T1000 (cell line): ENCODE results near the gene TTC22.

Source experiments
- DNase-seq: peaks from one replicate; lab custom pipeline; 2025; ENCODE audit warnings: mixed read lengths; lab: John Stamatoyannopoulos, UW

Gene TTC22

DNA sequence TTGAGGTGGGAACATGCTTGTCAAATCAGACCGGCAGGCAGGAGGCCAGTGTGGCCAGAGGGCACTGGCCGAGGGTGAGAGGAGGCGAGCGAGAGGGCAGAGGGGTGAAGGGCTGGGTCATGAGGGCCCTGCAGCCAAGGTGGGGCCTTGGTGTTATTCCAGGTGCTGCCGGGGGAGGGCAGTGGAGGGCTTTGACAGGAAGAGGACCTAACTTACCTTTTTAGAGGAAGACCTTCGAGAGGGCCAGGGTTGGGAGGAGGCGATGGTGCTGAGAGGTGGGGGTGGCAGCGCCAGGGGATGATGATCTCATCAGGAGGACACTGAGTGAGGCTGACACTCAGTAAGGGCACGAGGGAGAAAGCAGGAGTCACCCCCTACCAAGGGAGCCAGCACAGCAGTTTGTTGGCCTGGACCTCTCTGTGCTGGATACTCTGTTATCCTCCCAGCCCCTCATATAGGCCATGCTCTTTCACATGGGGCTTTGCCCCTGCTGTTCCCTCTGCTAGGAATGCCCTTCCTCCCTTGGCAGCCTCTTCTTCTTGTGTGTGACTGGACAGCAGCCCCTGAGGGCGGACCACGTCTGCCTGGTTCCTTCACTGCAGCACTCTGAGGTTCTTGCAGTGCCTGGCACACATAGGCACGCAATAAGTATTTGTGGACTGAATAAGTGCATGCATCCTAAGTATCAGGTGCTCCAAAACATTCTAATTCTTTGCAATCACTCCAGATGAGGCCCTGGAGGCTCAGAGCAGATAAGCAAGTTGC, 7.5 kb upstream of the TTC22 start:
- DNase-seq = no peak

DNA sequence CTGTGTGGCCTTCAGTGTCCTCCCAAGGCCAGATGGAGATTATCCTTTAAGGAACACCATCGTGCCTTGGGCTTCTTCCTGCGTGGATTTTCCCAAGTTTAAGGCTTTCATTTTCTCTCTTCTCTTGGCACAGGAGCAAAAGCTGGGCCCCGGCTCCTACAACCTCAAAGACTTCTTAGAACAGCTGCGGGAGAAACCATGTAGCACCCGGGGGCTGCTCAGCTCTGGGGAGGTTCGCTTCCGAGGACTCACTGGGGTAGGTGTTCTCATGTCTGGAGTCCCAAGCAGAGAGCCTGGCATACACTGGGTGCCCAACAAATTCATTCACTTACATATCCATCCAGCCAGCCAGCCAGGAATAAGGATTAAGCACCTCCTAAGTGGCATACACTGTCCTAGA, 6.6 kb upstream of the TTC22 start:
- no peak for DNase-seq

DNA sequence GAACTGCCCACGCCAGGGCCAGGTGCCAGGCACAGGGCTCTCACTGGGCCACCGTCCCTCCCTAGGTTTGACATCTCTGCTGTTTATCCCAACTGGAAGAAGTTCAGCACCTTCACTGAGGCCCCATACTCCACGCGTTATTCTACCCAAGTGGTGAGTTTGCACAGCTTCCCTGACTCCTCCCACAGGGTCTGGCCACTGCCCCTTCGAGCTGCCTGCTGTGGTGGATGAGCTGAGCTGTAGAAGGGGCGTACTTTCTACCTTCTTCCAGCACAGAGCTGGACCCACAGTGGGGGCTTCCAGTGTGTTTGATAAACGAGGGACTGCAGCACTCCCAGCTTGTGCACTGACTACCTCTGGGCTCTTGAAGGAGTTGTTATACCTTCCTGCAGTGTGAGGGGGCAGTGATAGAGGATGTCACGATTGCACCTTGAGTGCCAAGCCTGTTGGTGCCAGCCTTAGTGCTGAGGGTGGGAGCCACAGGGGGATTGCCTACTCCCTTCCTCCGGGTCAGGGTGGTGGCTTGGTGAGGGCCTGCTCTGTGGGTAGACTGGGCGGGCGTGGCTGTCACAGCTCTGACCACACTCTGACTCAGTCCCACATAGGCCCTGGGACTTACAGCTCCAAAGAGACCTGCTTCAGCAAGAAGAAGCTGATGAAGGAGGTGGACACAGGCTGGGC, 5.9 kb upstream of the TTC22 start:
- no peak for DNase-seq

DNA sequence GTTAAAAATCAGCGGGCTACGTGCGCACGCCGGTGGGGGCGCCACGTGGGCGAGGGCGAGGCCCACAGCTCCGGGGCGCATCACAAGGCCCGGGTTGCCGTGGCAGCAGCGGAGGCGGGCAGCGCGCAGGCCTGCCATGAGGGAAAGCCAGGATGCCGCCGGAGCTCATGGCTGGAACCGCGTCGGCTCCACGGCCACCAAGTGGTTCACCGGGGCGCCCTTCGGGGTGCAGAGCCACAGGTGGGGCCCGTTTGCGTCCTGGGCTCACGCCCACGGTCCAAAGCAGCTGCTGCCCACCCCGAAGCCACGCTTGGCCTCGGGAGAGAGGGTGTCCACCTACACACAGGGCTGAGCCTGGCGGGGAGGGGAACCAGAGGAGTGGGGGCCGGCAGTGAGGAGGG, 4.9 kb upstream of the TTC22 start:
- no peak for DNase-seq

- no peak for DNase-seq
Observed at GRCh38 chr1:54805466-54805865, 4.3 kb upstream of the TTC22 start.

GRCh38 chr1:54804471-54805132, 3.5 kb upstream of the TTC22 start:
- no peak for DNase-seq

- no peak for DNase-seq
Observed at GRCh38 chr1:54803761-54804470, 2.8 kb upstream of the TTC22 start.

DNA sequence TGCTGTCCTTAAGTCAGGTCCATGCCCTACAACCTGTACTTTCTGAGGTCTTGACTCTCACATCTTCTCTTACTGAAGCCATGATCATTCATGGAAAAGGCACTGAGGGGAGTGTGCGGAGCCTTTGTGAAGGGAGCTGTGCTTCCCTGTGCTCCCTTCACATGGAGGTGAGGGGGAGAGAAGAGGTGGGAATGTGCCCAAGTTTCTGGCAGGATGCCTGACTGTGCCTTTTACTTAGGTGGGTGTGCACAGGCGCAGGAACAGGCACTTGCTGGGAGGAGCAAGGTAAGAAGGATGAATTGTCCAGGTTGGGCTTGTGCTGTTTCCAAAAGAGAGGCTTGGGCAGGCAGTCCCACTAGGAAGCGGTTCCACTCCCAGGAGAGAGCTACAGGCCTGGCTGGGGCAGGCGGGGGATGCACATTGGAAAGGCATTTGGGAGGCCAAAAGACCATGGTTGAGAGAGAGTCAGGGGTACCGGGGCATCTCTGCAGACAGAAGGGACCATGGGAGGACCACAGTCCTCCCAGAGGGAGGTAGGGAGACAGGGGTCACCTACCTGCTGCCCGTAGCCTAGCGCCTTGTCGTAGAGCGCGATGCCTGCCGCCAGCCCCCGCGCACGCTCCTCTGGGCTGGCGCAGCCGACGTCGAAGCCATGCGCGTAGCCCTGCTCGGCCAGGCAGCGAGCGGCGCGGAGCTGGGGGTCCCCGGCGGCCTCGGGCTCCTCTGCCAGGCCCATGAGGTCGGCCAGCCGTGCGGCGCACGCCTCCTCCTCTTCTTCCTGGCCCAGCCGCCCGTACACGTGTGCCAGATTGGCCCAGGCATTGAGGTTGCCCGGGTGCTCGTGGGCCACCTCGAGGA, 853 bp downstream of the TTC22 start:
- DNase-seq = no peak

- DNase-seq = no peak
Observed at GRCh38 chr1:54798769-54799641, 2.1 kb downstream of the TTC22 start.

DNA sequence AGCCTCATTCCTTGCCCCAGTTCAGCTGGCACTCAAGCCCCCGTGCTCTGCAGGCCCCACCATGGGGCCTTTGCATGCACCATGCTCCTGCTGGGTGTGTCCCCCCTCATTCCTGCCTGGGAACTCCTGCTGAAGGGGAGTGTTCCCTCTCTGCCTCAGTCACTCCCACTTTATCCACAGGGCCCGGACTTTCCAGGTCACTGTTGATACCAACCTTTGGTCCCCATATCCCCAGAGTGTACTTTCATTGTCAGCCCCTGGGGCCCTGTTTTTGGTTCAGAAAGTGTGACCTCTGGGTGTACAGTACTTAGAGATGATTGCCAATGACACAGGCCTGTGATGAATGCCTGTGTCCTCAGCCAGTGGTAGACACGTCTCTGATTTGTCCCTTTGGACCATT, 2.9 kb downstream of the TTC22 start:
- no peak for DNase-seq

GRCh38 chr1:54796902-54797301, 4.2 kb downstream of the TTC22 start:
- DNase-seq = no peak

DNA sequence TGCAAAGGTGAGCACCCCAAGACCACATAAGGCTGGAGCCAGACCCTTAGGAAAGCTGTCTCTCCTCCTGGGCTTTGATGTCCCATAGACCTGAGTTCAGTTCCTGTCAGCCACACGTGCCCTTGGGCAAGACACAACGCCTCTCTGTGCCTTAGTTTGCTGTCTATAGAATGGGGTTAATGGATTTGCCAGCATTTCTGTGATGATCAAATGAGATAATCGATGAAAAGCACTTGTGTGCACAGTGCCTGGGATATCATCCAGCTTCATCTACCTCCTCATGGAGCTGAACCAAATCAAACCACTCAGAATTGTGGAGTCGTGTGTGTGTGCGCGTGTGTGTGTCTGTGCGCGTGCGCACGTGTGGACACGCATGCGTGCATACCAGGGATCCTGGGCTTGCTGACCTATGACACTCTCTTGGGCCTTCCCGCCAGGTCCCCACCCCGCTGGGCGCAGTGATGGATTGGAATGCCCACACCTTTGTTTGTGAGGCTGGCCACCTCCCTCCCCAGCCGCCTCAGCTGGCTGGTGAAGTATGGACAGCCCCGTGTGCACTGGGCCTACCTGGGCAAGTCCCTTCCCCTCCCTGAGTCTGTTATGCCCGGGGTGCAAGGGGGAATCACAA, 5.2 kb downstream of the TTC22 start:
- no peak for DNase-seq

DNA sequence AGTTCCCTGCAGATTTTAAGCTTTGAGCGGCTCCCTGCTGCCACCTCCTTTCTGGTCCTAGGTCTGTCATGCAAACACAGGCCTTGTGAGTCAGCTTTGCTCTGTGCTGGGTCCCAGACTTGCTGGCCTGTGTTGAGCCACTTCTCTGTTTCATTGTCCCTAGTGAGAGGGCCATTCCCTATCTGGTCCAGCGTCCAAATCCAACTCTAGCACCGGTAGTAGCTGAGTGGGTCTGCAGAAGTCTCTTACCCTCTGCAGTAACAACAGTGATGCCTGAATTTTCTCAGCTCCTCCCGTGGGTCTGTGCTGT, 5.8 kb downstream of the TTC22 start:
- DNase-seq = no peak

GRCh38 chr1:54794451-54795355, 6.4 kb downstream of the TTC22 start:
- DNase-seq = no peak

- DNase-seq = no peak
Observed at GRCh38 chr1:54792686-54793282, 8.3 kb downstream of the TTC22 start.

- DNase-seq = no peak
Observed at GRCh38 chr1:54791880-54792522, 9.1 kb downstream of the TTC22 start.

DNA sequence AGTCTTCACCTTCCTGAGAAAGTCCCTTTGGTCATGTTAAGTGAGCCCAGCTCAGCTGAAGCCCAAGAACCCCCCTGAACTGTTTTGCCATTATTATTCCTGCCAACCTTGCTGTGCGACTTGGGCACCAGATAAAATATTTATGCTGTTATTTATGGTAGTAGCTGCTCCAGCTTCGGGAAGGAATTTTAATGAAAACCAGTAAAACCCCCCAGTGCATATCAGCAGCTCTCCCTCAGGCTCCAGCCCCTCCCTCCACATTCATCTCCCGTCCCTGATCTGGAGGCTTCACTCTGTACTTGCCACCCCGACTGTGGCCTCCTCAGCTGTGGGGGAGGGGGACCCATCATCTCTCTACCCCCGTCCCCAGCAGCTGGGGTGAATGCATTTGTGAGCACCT, 12.7 kb downstream of the TTC22 start:
- DNase-seq = no peak

DNA sequence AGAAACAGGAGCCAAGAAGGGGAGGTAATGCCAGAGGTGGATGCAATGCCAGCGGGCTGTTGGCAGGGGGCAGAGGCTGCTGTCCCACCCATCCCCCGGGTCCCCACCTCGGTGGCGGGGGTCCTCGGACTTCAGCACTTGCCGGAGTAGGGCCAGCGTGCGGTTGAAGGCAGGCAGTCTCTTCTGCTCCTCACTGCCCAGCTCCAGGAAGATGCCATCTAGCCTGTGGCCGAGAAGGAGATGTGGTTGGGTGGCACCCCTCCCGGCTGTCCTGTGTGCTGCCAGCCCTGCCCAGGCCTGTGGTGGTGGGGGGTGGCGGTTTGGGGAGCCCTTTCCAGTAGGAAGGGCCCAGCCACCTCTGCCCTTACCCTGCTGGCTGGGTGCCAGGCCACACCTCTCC, 13.5 kb downstream of the TTC22 start:
- DNase-seq = no peak
